Measurements from ENCODE around the gene DAB1.

DAB1 gene

GRCh38 chr1:57202241-57202640 is 221.6 kb downstream of the DAB1 start:
- Histone ChIP-seq H3K4me2 (ENCODE audit: low read length) (no peak overlapping the region), H3K9me2 (ENCODE audit: low read depth, low read length) (no peaks in the 10 kb centered on the region), H3K4me1 (ENCODE audit: insufficient read depth, low read length, severe bottlenecking) (no peaks in the 10 kb centered on the region), H3K36me3 (ENCODE audit: insufficient read depth, low read length) (no peaks in the 10 kb centered on the region), H3K4me3 (ENCODE audit: low read depth, low read length, poor library complexity, severe bottlenecking) (no peak overlapping the region), H3K79me2 (ENCODE audit: insufficient read depth, low read length) (no peaks in the 10 kb centered on the region), H2AFZ (ENCODE audit: low read length) (no peak overlapping the region), H4K20me1 (ENCODE audit: insufficient read depth, low read length) (no peaks in the 10 kb centered on the region), H3K9ac (ENCODE audit: low read length) (no peak overlapping the region), H3K27ac (ENCODE audit: low read depth, low read length, poor library complexity, severe bottlenecking) (no peak overlapping the region), H3K27me3 (ENCODE audit: insufficient read depth, low read length) (no peaks in the 10 kb centered on the region), H3K9me3 (ENCODE audit: low read length) (no peaks in the 10 kb centered on the region), H3F3A (ENCODE audit: insufficient read depth, low read length) (no peaks in the 10 kb centered on the region)
- no peak for TF ChIP-seq EZH2 (IDR thresholded peaks at IDR 0.05; ENCODE audit: borderline replicate concordance, low read length)
- no peak for TF ChIP-seq CTCF (IDR thresholded peaks at IDR 0.05; ENCODE audit: low read length)

GRCh38 chr1:57198912-57199311 is 224.9 kb downstream of the DAB1 start:
- no peak overlapping the region for H3K27ac ChIP-seq (ENCODE audit: low read depth, low read length, poor library complexity, severe bottlenecking)
- no peak overlapping the region for H3K4me3 ChIP-seq (ENCODE audit: low read depth, low read length, poor library complexity, severe bottlenecking)
- H2AFZ ChIP-seq (ENCODE audit: low read length), result no peak overlapping the region
- TF ChIP-seq CTCF (IDR thresholded peaks at IDR 0.05; ENCODE audit: low read length) (no peak), EZH2 (IDR thresholded peaks at IDR 0.05; ENCODE audit: borderline replicate concordance, low read length) (no peak)
- no peak overlapping the region for H3K9ac ChIP-seq (ENCODE audit: low read length)
- H3K9me3 ChIP-seq (ENCODE audit: low read length), result no peaks in the 10 kb centered on the region
- no peaks in the 10 kb centered on the region for H3K27me3 ChIP-seq (ENCODE audit: insufficient read depth, low read length)
- no peaks in the 10 kb centered on the region for H3K4me1 ChIP-seq (ENCODE audit: insufficient read depth, low read length, severe bottlenecking)
- no peaks in the 10 kb centered on the region for H3K9me2 ChIP-seq (ENCODE audit: low read depth, low read length)
- H4K20me1 ChIP-seq (ENCODE audit: insufficient read depth, low read length), result no peaks in the 10 kb centered on the region
- no peaks in the 10 kb centered on the region for H3F3A ChIP-seq (ENCODE audit: insufficient read depth, low read length)
- no peak overlapping the region for H3K4me2 ChIP-seq (ENCODE audit: low read length)
- no peaks in the 10 kb centered on the region for H3K79me2 ChIP-seq (ENCODE audit: insufficient read depth, low read length)
- H3K36me3 ChIP-seq (ENCODE audit: insufficient read depth, low read length), result no peaks in the 10 kb centered on the region

- Histone ChIP-seq H3F3A (ENCODE audit: insufficient read depth, low read length) (no peaks in the 10 kb centered on the region), H4K20me1 (ENCODE audit: insufficient read depth, low read length) (no peaks in the 10 kb centered on the region), H3K27ac (ENCODE audit: low read depth, low read length, poor library complexity, severe bottlenecking) (no peak overlapping the region), H3K4me1 (ENCODE audit: insufficient read depth, low read length, severe bottlenecking) (no peaks in the 10 kb centered on the region), H3K4me2 (ENCODE audit: low read length) (no peak overlapping the region), H3K36me3 (ENCODE audit: insufficient read depth, low read length) (no peaks in the 10 kb centered on the region), H3K27me3 (ENCODE audit: insufficient read depth, low read length) (no peaks in the 10 kb centered on the region), H3K9me3 (ENCODE audit: low read length) (no peaks in the 10 kb centered on the region), H3K79me2 (ENCODE audit: insufficient read depth, low read length) (no peaks in the 10 kb centered on the region), H3K9me2 (ENCODE audit: low read depth, low read length) (no peaks in the 10 kb centered on the region), H3K4me3 (ENCODE audit: low read depth, low read length, poor library complexity, severe bottlenecking) (no peak overlapping the region), H2AFZ (ENCODE audit: low read length) (no peak overlapping the region), H3K9ac (ENCODE audit: low read length) (no peak overlapping the region)
- TF ChIP-seq EZH2 (IDR thresholded peaks at IDR 0.05; ENCODE audit: borderline replicate concordance, low read length) (no peak), CTCF (IDR thresholded peaks at IDR 0.05; ENCODE audit: low read length) (no peak)
Measured at GRCh38 chr1:57195436-57195941, 228.4 kb downstream of the DAB1 start.

Measured in OCI-LY1 (cell line).